ENCODE results near the gene APH1B.
A peak's percentile ranks its signal among the peaks of the same experiment; 100 is the strongest.

The APH1B gene

DNA sequence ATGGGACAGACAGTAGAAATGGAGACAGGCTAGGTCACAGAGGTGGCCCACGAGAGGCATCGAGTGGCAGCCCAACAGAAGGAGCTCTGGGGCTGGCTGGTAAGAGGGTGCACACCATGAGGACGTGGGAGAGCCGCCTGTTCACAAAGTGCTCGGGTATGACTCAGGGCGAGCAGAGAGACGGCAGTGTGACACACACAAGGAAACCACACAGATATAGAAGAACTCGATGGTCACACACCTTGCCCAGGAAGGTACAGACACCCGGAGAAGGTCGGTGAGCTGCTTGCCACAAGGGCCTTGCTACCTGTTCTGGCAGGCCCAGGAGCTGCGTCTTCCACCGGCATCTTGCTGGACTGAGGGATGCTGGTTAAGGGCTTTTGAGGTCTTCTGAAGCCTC, 54.1 kb downstream of the APH1B start:
- ChIA-PET POLR2A (no interaction called here), CTCF (no interaction called here)
- no peaks in the 10 kb centered on the region for H3K36me3 ChIP-seq (ENCODE audit: control insufficient read depth in 2 of 2, insufficient read depth in 1 of 2, low read length in 2 of 2)
- no peak overlapping the region for H3K4me3 ChIP-seq (ENCODE audit: low read depth, low read length)
- no peaks in the 10 kb centered on the region for H3K9me3 ChIP-seq (ENCODE audit: control insufficient read depth, insufficient read depth, low read depth, low read length)
- TF ChIP-seq, protein P1, sequence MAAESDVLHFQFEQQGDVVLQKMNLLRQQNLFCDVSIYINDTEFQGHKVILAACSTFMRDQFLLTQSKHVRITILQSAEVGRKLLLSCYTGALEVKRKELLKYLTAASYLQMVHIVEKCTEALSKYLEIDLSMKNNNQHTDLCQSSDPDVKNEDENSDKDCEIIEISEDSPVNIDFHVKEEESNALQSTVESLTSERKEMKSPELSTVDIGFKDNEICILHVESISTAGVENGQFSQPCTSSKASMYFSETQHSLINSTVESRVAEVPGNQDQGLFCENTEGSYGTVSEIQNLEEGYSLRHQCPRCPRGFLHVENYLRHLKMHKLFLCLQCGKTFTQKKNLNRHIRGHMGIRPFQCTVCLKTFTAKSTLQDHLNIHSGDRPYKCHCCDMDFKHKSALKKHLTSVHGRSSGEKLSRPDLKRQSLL (tag by site-specific recombination; IDR thresholded peaks at IDR 0.05) = no peak
- TF ChIP-seq SCRT1 (tag by site-specific recombination; IDR thresholded peaks at IDR 0.05; ENCODE audit: borderline replicate concordance) = no peak
- TF ChIP-seq ZNF391 (tag by site-specific recombination; IDR thresholded peaks at IDR 0.05; ENCODE audit: borderline replicate concordance, low read depth) = no peak
- no peak for TF ChIP-seq OVOL3 (tag by site-specific recombination; IDR thresholded peaks at IDR 0.05)
- no peak for TF ChIP-seq ZNF341 (tag by site-specific recombination; IDR thresholded peaks at IDR 0.05; ENCODE audit: low read depth)
- TF ChIP-seq, protein P2, sequence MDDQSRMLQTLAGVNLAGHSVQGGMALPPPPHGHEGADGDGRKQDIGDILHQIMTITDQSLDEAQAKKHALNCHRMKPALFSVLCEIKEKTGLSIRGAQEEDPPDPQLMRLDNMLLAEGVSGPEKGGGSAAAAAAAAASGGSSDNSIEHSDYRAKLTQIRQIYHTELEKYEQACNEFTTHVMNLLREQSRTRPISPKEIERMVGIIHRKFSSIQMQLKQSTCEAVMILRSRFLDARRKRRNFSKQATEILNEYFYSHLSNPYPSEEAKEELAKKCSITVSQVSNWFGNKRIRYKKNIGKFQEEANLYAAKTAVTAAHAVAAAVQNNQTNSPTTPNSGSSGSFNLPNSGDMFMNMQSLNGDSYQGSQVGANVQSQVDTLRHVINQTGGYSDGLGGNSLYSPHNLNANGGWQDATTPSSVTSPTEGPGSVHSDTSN (CRISPR knock-in tag; IDR thresholded peaks at IDR 0.05) = no peak
- TF ChIP-seq ZSCAN23 (tag by site-specific recombination; IDR thresholded peaks at IDR 0.05) = no peak
- TF ChIP-seq ZBTB1 (tag by site-specific recombination; IDR thresholded peaks at IDR 0.05) = no peak
- TF ChIP-seq GFI1B (tag by site-specific recombination; IDR thresholded peaks at IDR 0.05) = no peak
- no peak for TF ChIP-seq TCF7L2 (IDR thresholded peaks at IDR 0.05; ENCODE audit: borderline replicate concordance, low read depth, low read length)
- no peaks in the 10 kb centered on the region for H3K4me1 ChIP-seq (ENCODE audit: control insufficient read depth, insufficient read depth, low read length)
- no peak overlapping the region for H3K27ac ChIP-seq (ENCODE audit: extremely low read depth, low read depth, low read length)

DNA sequence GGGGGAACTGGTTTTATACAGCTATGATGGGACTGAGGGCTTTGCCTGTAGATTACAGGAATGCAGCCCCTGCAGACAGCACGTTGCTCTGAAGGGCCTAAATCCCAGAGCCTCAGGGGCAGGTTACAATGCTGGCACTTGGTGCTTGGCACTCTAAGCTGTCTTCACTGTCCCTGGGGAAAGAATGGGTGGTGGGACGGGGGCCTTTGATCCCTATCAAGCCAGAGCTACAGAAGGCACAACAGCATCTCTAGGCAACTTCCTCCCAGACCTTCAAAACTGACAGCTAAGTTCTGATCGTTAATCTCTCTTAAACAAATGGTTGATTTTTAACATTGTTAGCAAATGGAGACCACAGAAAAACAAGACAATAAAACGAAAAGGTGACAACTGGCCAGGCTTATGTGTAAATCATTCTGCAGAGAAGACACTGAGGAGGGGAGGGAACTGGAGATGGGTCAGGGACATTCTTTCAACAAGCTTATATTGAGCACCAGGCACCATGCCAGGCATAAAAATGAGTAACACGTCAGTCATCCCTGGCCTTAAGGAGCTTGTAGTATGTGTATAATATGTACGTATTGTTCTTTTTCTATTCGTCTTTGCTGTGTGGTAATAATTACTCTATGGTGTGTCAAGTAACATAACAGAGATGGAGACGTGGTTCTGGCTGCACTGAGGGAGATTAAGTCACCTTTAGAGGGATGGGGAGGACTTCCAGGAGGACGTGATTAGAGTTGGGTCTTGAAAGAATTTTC, 55.1 kb downstream of the APH1B start:
- no peaks in the 10 kb centered on the region for H3K36me3 ChIP-seq (ENCODE audit: control insufficient read depth in 2 of 2, insufficient read depth in 1 of 2, low read length in 2 of 2)
- ChIA-PET POLR2A (no interaction called here), CTCF (no interaction called here)
- TF ChIP-seq ZNF777 (tag by site-specific recombination; IDR thresholded peaks at IDR 0.05; ENCODE audit: borderline replicate concordance) (no peak), HOXA7 (CRISPR knock-in tag; IDR thresholded peaks at IDR 0.05; ENCODE audit: borderline replicate concordance) (no peak), ZFP41 (tag by site-specific recombination; IDR thresholded peaks at IDR 0.05; ENCODE audit: borderline replicate concordance) (no peak), ZBTB48 (tag by site-specific recombination; IDR thresholded peaks at IDR 0.05) (peak; percentile 85), ZFP69B (tag by site-specific recombination; IDR thresholded peaks at IDR 0.05) (no peak)
- no peak overlapping the region for H3K4me3 ChIP-seq (ENCODE audit: low read depth, low read length)
- H3K4me1 ChIP-seq (ENCODE audit: control insufficient read depth, insufficient read depth, low read length) = no peaks in the 10 kb centered on the region
- H3K27ac ChIP-seq (ENCODE audit: extremely low read depth, low read depth, low read length) = no peak overlapping the region
- H3K9me3 ChIP-seq (ENCODE audit: control insufficient read depth, insufficient read depth, low read depth, low read length) = no peaks in the 10 kb centered on the region

DNA sequence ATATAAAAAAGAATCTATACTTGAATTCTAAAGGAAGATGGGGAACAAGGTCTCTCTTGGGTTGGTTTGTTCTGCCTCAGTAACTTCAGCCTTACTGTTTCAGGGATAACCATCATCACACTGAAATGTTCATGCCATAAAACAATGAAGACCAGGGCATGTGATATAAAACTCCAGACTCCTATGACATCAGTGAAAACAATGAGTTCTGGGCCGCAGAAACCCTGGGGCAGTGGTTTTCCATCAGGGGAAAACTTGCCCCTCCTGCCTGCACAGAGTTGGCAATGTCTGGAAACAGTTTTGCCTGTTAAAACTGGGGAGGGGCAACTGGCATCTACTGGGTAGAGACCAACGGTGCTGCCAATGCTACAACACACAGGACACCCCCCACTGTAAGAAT, 57.4 kb downstream of the APH1B start:
- Histone ChIP-seq H3K36me3 (ENCODE audit: control insufficient read depth in 2 of 2, insufficient read depth in 1 of 2, low read length in 2 of 2) (no peaks in the 10 kb centered on the region), H3K27ac (ENCODE audit: extremely low read depth, low read depth, low read length) (no peak overlapping the region), H3K4me3 (ENCODE audit: low read depth, low read length) (no peak overlapping the region), H3K4me1 (ENCODE audit: control insufficient read depth, insufficient read depth, low read length) (no peaks in the 10 kb centered on the region), H3K9me3 (ENCODE audit: control insufficient read depth, insufficient read depth, low read depth, low read length) (no peaks in the 10 kb centered on the region)
- CTCF ChIA-PET = no interaction called here
- TF ChIP-seq ZSCAN16 (tag by site-specific recombination; IDR thresholded peaks at IDR 0.05) (no peak), ZNF555 (tag by site-specific recombination; conservative IDR thresholded peaks at IDR 0.05) (no peak), ZNF157 (tag by site-specific recombination; IDR thresholded peaks at IDR 0.05) (no peak), ZNF768 (tag by site-specific recombination; IDR thresholded peaks at IDR 0.05) (no peak), ZNF843 (tag by site-specific recombination; IDR thresholded peaks at IDR 0.05) (no peak), ZNF354C (tag by site-specific recombination; IDR thresholded peaks at IDR 0.05; ENCODE audit: borderline replicate concordance, low read depth) (no peak), ZNF654 (tag by site-specific recombination; IDR thresholded peaks at IDR 0.05; ENCODE audit: low read depth) (no peak), ZNF792 (tag by site-specific recombination; IDR thresholded peaks at IDR 0.05) (no peak), EGR2 (tag by site-specific recombination; IDR thresholded peaks at IDR 0.05; ENCODE audit: low read depth) (no peak), TRIM28 (IDR thresholded peaks at IDR 0.05; ENCODE audit: borderline replicate concordance, low read length) (no peak)
- TF ChIP-seq, protein P3, sequence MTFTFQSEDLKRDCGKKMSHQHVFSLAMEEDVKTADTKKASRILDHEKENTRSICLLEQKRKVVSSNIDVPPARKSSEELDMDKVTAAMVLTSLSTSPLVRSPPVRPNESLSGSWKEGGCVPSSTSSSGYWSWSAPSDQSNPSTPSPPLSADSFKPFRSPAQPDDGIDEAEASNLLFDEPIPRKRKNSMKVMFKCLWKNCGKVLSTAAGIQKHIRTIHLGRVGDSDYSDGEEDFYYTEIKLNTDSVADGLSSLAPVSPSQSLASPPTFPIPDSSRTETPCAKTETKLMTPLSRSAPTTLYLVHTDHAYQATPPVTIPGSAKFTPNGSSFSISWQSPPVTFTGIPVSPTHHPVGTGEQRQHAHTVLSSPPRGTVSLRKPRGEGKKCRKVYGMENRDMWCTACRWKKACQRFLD (tag by site-specific recombination; IDR thresholded peaks at IDR 0.05) = no peak
- POLR2A ChIA-PET = no interaction called here
